HepG2 (cell line): ENCODE data around the gene ACTG2.

Experiments used
- BRF2 ChIP-seq: sonication (generic); formaldehyde crosslinking; IDR thresholded peaks from 2 replicates; pipeline ENCODE4 v1.8.1; 2022; ENCODE audit warnings: mild to moderate bottlenecking, missing genetic modification reagents
- FOXP4 ChIP-seq: sonication (generic); formaldehyde crosslinking; IDR thresholded peaks from 2 replicates; pipeline ENCODE4 v1.4.0; 2020; ENCODE audit warnings: missing genetic modification reagents
- POLR2AphosphoS2 ChIP-seq: IDR thresholded peaks from 2 replicates; pipeline ENCODE4 v1.6.1; 2011; ENCODE audit warnings: low read depth, low read length, improper control_type of control experiment
- RNF2 ChIP-seq: fragments of 450-650 bp; conservative IDR thresholded peaks from 2 replicates; pipeline ENCODE4 v1.6.1; 2016; ENCODE audit warnings: low read depth
- ZFP36 ChIP-seq: fragments of 150-350 bp; IDR thresholded peaks from 2 replicates; pipeline ENCODE4 v1.6.1; 2018; ENCODE audit warnings: borderline replicate concordance, low read length, low read depth; ENCODE audit not compliant: partially characterized antibody
- ZFY ChIP-seq: sonication (generic); formaldehyde crosslinking; IDR thresholded peaks from 2 replicates; pipeline ENCODE4 v1.4.0; 2020; ENCODE audit warnings: missing genetic modification reagents
- ZNF274 ChIP-seq: sonication (generic); formaldehyde crosslinking; IDR thresholded peaks from 2 replicates; pipeline ENCODE4 v1.5.1; 2020; ENCODE audit warnings: mild to moderate bottlenecking, missing genetic modification reagents
- ZNF639 ChIP-seq: conservative IDR thresholded peaks from 2 replicates; pipeline ENCODE4 v1.6.1; 2018; ENCODE audit warnings: missing genetic modification reagents
- ZXDC ChIP-seq: sonication (generic); formaldehyde crosslinking; IDR thresholded peaks from 2 replicates; pipeline ENCODE4 v1.5.0; 2020; ENCODE audit warnings: mild to moderate bottlenecking, missing genetic modification reagents

- TF ChIP-seq BRF2 (no peak), ZNF639 (CRISPR knock-in tag) (no peak), RNF2 (no peak), ZFY (CRISPR knock-in tag) (no peak), POLR2AphosphoS2 (no peak), ZFP36 (no peak), ZNF274 (CRISPR knock-in tag) (no peak), ZXDC (CRISPR knock-in tag) (no peak), FOXP4 (CRISPR knock-in tag) (no peak)
Observed at GRCh38 chr2:73961274-73961673, 68.5 kb downstream of the ACTG2 start.
